GM10847 (cell line): ENCODE data around the gene PABPC1L.

Source experiments
- POLR2A ChIP-seq: IDR thresholded peaks from 2 replicates; pipeline ENCODE4 v1.6.1; 2011; ENCODE audit not compliant: insufficient read length; ENCODE audit errors: extremely low read depth

Gene PABPC1L

DNA sequence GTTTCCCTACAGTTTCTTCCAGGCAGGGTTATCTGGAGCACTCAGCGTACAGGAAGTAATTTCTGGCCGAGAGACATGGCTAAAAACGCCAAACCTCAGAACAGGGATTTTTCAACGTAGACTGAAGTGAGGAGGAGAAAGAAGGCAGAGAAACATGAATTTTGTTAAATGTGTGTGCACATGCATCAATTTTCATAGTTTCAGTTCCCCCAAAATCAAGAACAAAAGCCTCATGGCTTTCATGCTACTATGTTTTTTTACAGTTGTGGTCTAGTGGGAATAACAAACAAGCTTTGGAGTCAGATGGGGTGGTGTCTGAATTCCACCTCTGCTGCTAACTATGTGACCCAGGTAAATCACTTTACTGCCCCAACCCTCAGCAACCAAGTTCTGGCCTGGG lies 45.4 kb downstream of the PABPC1L start:
- no peak for TF ChIP-seq POLR2A

DNA sequence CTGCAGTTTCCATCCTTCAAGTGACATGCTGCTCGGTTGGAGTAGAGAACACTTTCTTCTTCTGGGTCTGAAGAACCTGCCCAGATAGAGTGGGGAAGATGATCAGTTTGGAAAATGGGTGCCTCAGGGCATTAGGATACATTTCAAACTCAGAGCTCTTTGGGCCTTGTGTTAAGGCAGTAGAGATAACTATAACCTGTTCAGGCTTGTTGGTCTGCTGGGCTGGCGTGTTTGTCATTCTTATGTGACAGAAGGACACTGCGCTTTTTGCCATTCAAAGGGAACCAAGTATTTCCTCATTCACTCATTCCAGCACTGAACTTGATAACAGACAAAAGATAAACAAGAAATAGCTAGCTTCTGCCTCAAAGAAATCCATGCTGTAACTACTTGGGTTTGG lies 46.5 kb downstream of the PABPC1L start:
- no peak for TF ChIP-seq POLR2A

GRCh38 chr20:44958276-44958675 lies 48.4 kb downstream of the PABPC1L start:
- no peak for TF ChIP-seq POLR2A

- TF ChIP-seq POLR2A, result no peak
These were observed 49.3 kb downstream of the PABPC1L start for GRCh38 chr20:44959082-44959637.

DNA sequence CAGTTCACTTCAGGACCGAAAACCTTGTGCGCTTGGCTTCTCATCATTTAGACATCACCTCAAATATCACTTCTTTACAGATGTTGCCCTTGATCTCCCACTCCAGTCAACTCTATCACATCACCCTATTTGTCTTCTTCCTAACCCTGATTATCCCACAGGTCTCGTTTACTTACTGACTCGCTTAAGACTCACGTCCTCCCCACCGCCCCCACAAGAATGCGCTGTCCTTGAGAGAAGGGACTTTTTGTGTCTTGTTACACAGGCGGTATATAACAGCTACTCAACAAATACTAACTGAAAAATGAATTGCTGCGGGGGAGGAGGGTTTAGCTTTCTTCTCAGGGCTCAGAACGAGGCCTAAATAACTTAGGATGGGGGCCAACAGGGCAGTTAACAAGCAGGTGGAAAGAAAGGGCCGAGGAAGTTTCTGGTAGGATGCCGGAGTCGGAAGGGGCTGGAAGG lies 49.8 kb downstream of the PABPC1L start:
- no peak for TF ChIP-seq POLR2A

DNA sequence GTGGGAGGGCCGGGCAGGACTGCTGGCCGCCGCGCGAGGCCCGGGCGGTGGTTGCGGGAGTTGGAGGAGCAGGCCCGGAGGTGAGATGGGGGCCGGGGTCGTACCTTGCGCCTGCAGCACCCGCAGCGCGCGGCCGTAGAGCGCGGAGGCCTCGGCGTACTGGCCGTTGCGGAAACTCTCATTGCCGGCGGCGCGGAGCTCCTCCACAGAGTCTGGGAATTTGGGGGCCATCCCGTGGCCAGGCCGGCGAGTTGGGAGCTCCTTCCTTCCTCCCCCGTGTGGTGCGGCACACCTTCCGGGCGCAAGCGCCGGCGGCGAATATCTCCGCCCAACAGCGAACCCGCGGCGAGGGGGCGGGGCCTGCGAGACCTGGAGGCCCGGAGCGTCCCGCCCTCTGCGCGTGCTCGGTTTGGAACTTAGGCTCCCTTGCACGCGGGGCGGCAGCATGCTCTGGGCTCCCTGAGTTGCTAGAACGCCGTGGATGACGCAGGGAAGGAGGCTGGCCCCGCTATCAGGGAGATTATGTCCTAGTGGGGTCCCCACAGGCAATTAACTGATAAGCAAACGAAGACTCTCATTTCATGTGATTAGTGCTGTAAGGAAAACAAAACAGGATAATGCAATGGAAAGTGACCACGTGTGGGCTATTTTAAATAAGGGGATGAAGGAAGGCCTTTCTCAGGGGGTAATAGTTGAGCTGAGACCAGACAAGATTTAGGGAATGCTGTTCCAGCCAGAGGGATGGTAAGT lies 50.4 kb downstream of the PABPC1L start, which contains the start of gene TOMM34:
Gene TOMM34 (minus strand): TSS at position 295 of the 750 bp plus-strand sequence. CDS start 64 bp downstream, at position 231.
- TF ChIP-seq POLR2A, result peak; percentile 63

- TF ChIP-seq POLR2A, result no peak
These were observed 51.4 kb downstream of the PABPC1L start for GRCh38 chr20:44961011-44961869.

GRCh38 chr20:44961870-44962267 lies 52.0 kb downstream of the PABPC1L start:
- no peak for TF ChIP-seq POLR2A

DNA sequence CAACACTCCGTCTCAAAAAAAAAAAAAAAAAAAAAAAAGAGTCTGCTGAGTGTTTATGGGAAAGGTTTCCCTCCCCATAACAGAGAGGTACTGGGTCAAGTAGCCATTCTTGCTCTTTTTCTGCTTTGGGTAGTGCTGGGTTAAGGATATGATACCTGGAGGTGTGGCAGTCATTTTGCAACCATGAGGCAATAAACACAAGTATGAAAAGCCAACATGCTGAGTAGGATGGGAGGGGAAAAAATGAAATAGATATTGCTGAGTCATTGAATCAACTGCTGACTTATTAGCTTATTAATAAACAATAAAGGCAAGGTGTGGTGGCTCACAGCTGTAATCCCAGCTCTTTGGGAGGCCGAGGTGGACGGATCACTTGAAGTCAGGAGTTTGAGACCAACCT lies 52.6 kb downstream of the PABPC1L start:
- TF ChIP-seq POLR2A, result no peak

GRCh38 chr20:44963325-44964215 lies 53.7 kb downstream of the PABPC1L start:
- TF ChIP-seq POLR2A, result no peak

DNA sequence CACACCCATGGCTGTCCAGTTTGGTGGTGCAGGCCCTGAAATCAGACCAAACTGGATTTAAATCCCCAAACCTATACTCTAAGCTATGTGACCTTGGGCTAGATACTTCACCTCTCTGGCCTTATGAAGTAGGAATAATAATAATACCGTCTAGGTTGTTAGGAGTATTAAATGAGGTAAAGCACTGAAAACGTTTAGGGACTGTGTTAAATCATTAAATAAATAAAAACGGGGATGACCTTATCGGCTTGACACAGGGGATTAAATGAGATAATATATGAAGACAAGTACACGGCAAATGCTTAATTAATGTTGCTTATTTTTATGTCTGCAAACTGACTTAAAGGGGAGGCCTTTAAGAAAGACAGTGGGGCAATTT lies 55.8 kb downstream of the PABPC1L start:
- TF ChIP-seq POLR2A, result no peak

DNA sequence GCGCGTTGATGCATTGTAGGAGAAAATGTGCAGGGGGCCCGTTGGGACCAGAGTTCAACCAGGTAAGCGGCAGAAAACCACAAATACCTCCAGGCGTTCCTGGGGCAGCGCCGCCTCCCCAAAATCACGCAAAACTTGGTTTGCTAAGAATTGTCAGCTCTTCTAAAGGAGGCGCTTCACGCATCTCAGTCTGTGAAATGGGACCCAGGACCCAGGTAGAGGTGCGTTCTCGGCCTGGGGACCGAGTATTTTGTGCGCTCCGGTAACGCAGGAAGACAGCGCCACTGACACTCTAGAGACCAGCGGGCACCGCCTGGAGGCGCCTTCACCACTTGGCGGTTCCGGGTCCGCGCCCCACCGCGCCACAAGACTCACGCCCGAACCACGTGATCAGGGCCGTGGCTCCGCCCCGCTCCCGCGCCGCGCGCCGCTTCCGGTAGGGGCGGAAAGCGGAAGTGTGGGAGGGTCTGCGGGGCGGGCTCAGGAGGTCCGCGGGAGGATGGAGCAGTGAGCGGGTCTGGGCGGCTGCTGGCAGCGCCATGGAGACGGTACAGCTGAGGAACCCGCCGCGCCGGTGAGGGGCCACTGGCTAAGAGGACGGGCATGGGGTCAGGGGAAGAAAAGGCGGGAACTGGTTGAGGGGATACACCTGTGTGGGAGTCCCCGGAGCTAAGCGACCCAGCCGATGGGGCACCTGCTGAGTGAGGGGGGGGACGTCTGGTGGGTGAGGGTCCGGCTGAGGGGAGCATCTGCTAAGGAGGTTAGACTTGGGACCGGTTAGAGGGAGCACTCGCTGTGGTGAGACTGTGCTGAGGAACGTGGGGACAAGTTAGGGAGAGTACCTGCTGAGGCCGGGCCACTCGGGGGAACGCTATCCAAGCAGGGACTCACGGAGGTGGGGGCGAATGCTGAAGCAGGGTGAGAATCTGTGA lies 56.4 kb downstream of the PABPC1L start, which contains the start of gene STK4:
Gene STK4 (plus strand): TSS at position 483 of the 932 bp plus-strand sequence. CDS start 57 bp downstream, at position 540.
- TF ChIP-seq POLR2A, result peak; percentile 88

DNA sequence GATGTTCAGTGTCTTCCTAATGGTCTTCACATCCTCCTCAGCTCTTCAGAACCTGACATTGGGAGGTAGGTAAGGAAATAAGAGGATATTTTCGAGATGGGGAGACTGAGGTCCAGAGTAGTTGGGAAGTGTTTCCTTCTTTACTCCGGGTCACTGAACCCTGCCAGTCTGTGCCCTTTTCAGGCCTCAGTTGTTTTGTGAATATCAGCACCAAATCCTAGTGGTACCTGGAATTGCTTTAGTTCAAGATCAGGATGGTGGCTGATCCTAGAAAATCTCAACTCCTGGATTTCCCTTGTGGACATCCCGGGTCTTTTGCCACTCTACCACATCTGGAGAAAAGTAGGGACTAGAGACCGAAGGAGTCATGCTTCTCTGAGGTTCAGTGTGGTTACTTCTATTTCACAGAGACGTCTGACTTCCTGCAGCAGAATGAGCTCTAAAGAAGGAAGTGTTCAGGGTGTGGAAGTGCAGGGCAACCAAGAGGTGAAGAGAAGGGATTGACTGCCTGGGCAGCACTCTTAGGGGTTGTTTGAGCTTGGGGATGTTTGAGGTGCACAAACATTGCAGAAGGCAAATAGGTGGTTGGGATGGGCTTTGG lies 57.4 kb downstream of the PABPC1L start:
- TF ChIP-seq POLR2A, result no peak
